ENCODE results near the gene MASP2.
A peak's percentile ranks its signal among the peaks of the same experiment; 100 is the strongest.
"Not testable (repeated sequence)": the region's sequence is repeated elsewhere in the genome, so short reads cannot be mapped to it uniquely, and the experiment has no call there.

The MASP2 gene

GRCh38 chr1:11058026-11058425, 11.0 kb upstream of the MASP2 start:
- no peak for DNase-seq

GRCh38 chr1:11057477-11057876, 10.4 kb upstream of the MASP2 start:
- DNase-seq = no peak

- no peak for DNase-seq
Measured at GRCh38 chr1:11056504-11056903, 9.5 kb upstream of the MASP2 start.

GRCh38 chr1:11055676-11056075, 8.6 kb upstream of the MASP2 start:
- DNase-seq = no peak

GRCh38 chr1:11054666-11055065, 7.6 kb upstream of the MASP2 start:
- DNase-seq = no peak

GRCh38 chr1:11054181-11054580, 7.1 kb upstream of the MASP2 start:
- no peak for DNase-seq

GRCh38 chr1:11053758-11054137, 6.7 kb upstream of the MASP2 start:
- peak in 1 of 2 donors; percentile 42 for DNase-seq

GRCh38 chr1:11052839-11053757, 6.1 kb upstream of the MASP2 start:
- peak in 1 of 2 donors; percentile 45 for DNase-seq

- DNase-seq = no peak
Measured at GRCh38 chr1:11051781-11052511, 4.9 kb upstream of the MASP2 start.

GRCh38 chr1:11051121-11051520, 4.1 kb upstream of the MASP2 start:
- not testable (repeated sequence) for DNase-seq

GRCh38 chr1:11046270-11046566, 821 bp downstream of the MASP2 start:
- DNase-seq = no peak

- DNase-seq = no peak
Measured at GRCh38 chr1:11045428-11046269, 1.4 kb downstream of the MASP2 start.

- DNase-seq = no peak
Measured at GRCh38 chr1:11044849-11045427, 2.1 kb downstream of the MASP2 start.

- DNase-seq = no peak
Measured at GRCh38 chr1:11044086-11044848, 2.8 kb downstream of the MASP2 start.

- DNase-seq = no peak
Measured at GRCh38 chr1:11042995-11043874, 3.8 kb downstream of the MASP2 start.

- DNase-seq = no peak
Measured at GRCh38 chr1:11042065-11042464, 5.0 kb downstream of the MASP2 start.

GRCh38 chr1:11041048-11041447, 6.0 kb downstream of the MASP2 start:
- no peak for DNase-seq

GRCh38 chr1:11040105-11040429, 7.0 kb downstream of the MASP2 start:
- not testable (repeated sequence) for DNase-seq

- no peak for DNase-seq
Measured at GRCh38 chr1:11039351-11040104, 7.5 kb downstream of the MASP2 start.

- peak; percentile 92 to 93 for DNase-seq
Measured at GRCh38 chr1:11037740-11038182, 9.3 kb downstream of the MASP2 start.
